GM21528 (cell line): Measurements from ENCODE around the gene EZR.

Experiments
- ATAC-seq: cut with Tn5 transposase; IDR thresholded peaks from one replicate; pipeline ENCODE4 v1.9.1; 2021; ENCODE audit warnings: mild to moderate bottlenecking, moderate library complexity; ENCODE audit not compliant: unreplicated experiment, low FRiP score

EZR gene

GRCh38 chr6:158737710-158738615, 81.2 kb downstream of the EZR start:
- ATAC-seq = no peak

GRCh38 chr6:158737082-158737709, 82.0 kb downstream of the EZR start:
- ATAC-seq = no peak

- ATAC-seq = no peak
These were observed 84.2 kb downstream of the EZR start for GRCh38 chr6:158735009-158735408.

- ATAC-seq = no peak
These were observed 88.6 kb downstream of the EZR start for GRCh38 chr6:158730541-158730907.

GRCh38 chr6:158729906-158730540, 89.1 kb downstream of the EZR start:
- no peak for ATAC-seq

GRCh38 chr6:158725704-158726103, 93.5 kb downstream of the EZR start:
- no peak for ATAC-seq

GRCh38 chr6:158722176-158722729, 96.9 kb downstream of the EZR start:
- no peak for ATAC-seq

GRCh38 chr6:158718461-158719046, 100.6 kb downstream of the EZR start:
- no peak for ATAC-seq

GRCh38 chr6:158717341-158718330, 101.5 kb downstream of the EZR start:
- ATAC-seq = peak; percentile 69
